WTC11 (cell line): ENCODE results near the gene SH3BP5L.

Experiments used
- GABPB1 ChIP-seq: sonication (generic); formaldehyde crosslinking; IDR thresholded peaks from 2 replicates; pipeline ENCODE4 v1.8.1; 2023; ENCODE audit warnings: mild to moderate bottlenecking, missing genetic modification reagents
- GRHL2 ChIP-seq: fragments of 250-450 bp; sonication (Bioruptor Pico); IDR thresholded peaks from 2 replicates; pipeline ENCODE4 v1.8.0; 2022; ENCODE audit warnings: mild to moderate bottlenecking, moderate library complexity; ENCODE audit not compliant: insufficient replicate concordance, severe bottlenecking
- NR2C2 ChIP-seq: sonication (generic); formaldehyde crosslinking; IDR thresholded peaks from 2 replicates; pipeline ENCODE4 v1.8.0; 2022; ENCODE audit warnings: mild to moderate bottlenecking, missing genetic modification reagents
- ZBTB21 ChIP-seq: sonication (generic); formaldehyde crosslinking; IDR thresholded peaks from 2 replicates; pipeline ENCODE4 v1.8.1; 2023; ENCODE audit warnings: mild to moderate bottlenecking, missing genetic modification reagents, borderline replicate concordance
- TF ChIP-seq, protein P1 (sequence below): sonication (generic); formaldehyde crosslinking; IDR thresholded peaks from 2 replicates; pipeline ENCODE4 v1.8.1; 2022; ENCODE audit warnings: mild to moderate bottlenecking, moderate library complexity, missing genetic modification reagents
- TF ChIP-seq, protein P2 (sequence below): fragments of 200-600 bp; IDR thresholded peaks from 2 replicates; pipeline ENCODE4 v1.8.0; 2022; ENCODE audit warnings: antibody characterized with exemption
- TF ChIP-seq, protein P3 (sequence below): fragments of 250-450 bp; sonication (Bioruptor Pico); IDR thresholded peaks from 2 replicates; pipeline ENCODE4 v1.9.0; 2021; ENCODE audit warnings: mild to moderate bottlenecking

DNA sequence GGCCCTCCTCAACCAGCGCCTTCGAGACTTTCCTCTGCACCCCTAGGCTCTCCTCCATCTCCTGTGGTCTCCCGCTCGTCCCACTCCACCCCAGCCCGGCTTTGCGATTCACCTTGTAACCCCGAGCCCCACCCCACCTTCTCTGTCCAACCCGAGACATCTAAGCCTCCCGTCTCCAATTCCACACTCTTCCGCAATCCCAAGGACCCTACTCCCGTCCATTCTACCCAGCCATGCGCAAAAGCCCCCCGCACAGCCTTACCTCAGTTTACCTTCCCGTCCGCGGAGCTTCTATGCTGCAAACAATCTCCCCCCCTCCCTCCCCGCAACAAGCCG is 174 bp downstream of the SH3BP5L start:
- TF ChIP-seq GRHL2 (CRISPR knock-in tag) (no peak), ZBTB21 (no peak), NR2C2 (no peak), GABPB1 (CRISPR knock-in tag) (no peak)
- TF ChIP-seq, protein P1, sequence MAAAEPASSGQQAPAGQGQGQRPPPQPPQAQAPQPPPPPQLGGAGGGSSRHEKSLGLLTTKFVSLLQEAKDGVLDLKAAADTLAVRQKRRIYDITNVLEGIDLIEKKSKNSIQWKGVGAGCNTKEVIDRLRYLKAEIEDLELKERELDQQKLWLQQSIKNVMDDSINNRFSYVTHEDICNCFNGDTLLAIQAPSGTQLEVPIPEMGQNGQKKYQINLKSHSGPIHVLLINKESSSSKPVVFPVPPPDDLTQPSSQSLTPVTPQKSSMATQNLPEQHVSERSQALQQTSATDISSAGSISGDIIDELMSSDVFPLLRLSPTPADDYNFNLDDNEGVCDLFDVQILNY (CRISPR knock-in tag) = no peak
- TF ChIP-seq, protein P2, sequence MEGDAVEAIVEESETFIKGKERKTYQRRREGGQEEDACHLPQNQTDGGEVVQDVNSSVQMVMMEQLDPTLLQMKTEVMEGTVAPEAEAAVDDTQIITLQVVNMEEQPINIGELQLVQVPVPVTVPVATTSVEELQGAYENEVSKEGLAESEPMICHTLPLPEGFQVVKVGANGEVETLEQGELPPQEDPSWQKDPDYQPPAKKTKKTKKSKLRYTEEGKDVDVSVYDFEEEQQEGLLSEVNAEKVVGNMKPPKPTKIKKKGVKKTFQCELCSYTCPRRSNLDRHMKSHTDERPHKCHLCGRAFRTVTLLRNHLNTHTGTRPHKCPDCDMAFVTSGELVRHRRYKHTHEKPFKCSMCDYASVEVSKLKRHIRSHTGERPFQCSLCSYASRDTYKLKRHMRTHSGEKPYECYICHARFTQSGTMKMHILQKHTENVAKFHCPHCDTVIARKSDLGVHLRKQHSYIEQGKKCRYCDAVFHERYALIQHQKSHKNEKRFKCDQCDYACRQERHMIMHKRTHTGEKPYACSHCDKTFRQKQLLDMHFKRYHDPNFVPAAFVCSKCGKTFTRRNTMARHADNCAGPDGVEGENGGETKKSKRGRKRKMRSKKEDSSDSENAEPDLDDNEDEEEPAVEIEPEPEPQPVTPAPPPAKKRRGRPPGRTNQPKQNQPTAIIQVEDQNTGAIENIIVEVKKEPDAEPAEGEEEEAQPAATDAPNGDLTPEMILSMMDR = no peak
- TF ChIP-seq, protein P3, sequence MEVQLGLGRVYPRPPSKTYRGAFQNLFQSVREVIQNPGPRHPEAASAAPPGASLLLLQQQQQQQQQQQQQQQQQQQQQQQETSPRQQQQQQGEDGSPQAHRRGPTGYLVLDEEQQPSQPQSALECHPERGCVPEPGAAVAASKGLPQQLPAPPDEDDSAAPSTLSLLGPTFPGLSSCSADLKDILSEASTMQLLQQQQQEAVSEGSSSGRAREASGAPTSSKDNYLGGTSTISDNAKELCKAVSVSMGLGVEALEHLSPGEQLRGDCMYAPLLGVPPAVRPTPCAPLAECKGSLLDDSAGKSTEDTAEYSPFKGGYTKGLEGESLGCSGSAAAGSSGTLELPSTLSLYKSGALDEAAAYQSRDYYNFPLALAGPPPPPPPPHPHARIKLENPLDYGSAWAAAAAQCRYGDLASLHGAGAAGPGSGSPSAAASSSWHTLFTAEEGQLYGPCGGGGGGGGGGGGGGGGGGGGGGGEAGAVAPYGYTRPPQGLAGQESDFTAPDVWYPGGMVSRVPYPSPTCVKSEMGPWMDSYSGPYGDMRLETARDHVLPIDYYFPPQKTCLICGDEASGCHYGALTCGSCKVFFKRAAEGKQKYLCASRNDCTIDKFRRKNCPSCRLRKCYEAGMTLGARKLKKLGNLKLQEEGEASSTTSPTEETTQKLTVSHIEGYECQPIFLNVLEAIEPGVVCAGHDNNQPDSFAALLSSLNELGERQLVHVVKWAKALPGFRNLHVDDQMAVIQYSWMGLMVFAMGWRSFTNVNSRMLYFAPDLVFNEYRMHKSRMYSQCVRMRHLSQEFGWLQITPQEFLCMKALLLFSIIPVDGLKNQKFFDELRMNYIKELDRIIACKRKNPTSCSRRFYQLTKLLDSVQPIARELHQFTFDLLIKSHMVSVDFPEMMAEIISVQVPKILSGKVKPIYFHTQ (CRISPR knock-in tag) = no peak
